ELF-1 (cell line): ENCODE results near the gene KDM4C.

Experiments used
- DNase-seq: peaks from one replicate; pipeline ENCODE4 v3.0.0-alpha.2; 2016; ENCODE audit warnings: low read depth, low spot score

Gene KDM4C

GRCh38 chr9:7037176-7037575 is 279.4 kb downstream of the KDM4C start:
- DNase-seq: no peak

GRCh38 chr9:7042124-7042523 is 284.4 kb downstream of the KDM4C start:
- no peak for DNase-seq

GRCh38 chr9:7045361-7045760 is 287.6 kb downstream of the KDM4C start:
- DNase-seq: no peak

- no peak for DNase-seq
These were observed 293.9 kb downstream of the KDM4C start for GRCh38 chr9:7051711-7052110.

- DNase-seq: no peak
These were observed 296.1 kb downstream of the KDM4C start for GRCh38 chr9:7053903-7054302.

- no peak for DNase-seq
These were observed 297.6 kb downstream of the KDM4C start for GRCh38 chr9:7055171-7055903.

GRCh38 chr9:7056254-7056653 is 298.5 kb downstream of the KDM4C start:
- DNase-seq: no peak

GRCh38 chr9:7058473-7058872 is 300.7 kb downstream of the KDM4C start:
- DNase-seq: no peak

GRCh38 chr9:7067169-7067568 is 309.4 kb downstream of the KDM4C start:
- no peak for DNase-seq

- DNase-seq: no peak
These were observed 314.1 kb downstream of the KDM4C start for GRCh38 chr9:7071916-7072315.

GRCh38 chr9:7073706-7074105 is 315.9 kb downstream of the KDM4C start:
- no peak for DNase-seq

GRCh38 chr9:7075154-7075553 is 317.4 kb downstream of the KDM4C start:
- DNase-seq: no peak

- DNase-seq: no peak
These were observed 321.3 kb downstream of the KDM4C start for GRCh38 chr9:7079051-7079450.

GRCh38 chr9:7081065-7081600 is 323.4 kb downstream of the KDM4C start:
- no peak for DNase-seq

GRCh38 chr9:7083192-7083591 is 325.4 kb downstream of the KDM4C start:
- DNase-seq: no peak

GRCh38 chr9:7085357-7085756 is 327.6 kb downstream of the KDM4C start:
- DNase-seq: no peak

GRCh38 chr9:7086389-7086788 is 328.6 kb downstream of the KDM4C start:
- DNase-seq: no peak

GRCh38 chr9:7088611-7089010 is 330.8 kb downstream of the KDM4C start:
- DNase-seq: no peak

GRCh38 chr9:7089406-7090193 is 331.8 kb downstream of the KDM4C start:
- DNase-seq: no peak

GRCh38 chr9:7093040-7093439 is 335.3 kb downstream of the KDM4C start:
- no peak for DNase-seq

- DNase-seq: peak; percentile 15
These were observed 336.3 kb downstream of the KDM4C start for GRCh38 chr9:7094052-7094451.

- DNase-seq: no peak
These were observed 336.8 kb downstream of the KDM4C start for GRCh38 chr9:7094576-7094975.

- DNase-seq: no peak
These were observed 337.3 kb downstream of the KDM4C start for GRCh38 chr9:7095058-7095457.
